Activated CD4-positive, alpha-beta memory T cell treated with anti-CD3 and anti-CD28 coated beads, Interleukin-2, amount 10 ng/mL, durations not matched to agents 7 days and 5 days (primary cell): ENCODE measurements around the gene FAM193A. TPM values are rescaled to one million over a fixed set of nuclear protein-coding genes. Genes with fewer than 3 reads are reported as not detected.
"Not testable (repeated sequence)": the region's sequence is repeated elsewhere in the genome, so short reads cannot be mapped to it uniquely, and the experiment has no call there.

Source experiments
- CTCF ChIA-PET: fragments of 350-600 bp; sonication (Branson Sonifier 250); formaldehyde crosslinking; loops from one replicate; lab custom pipeline; 2021; ENCODE audit warnings: antibody characterized with exemption, inconsistent platforms; lab: Charles Lee
- POLR2A ChIA-PET: fragments of 350-600 bp; sonication (Branson Sonifier 250); formaldehyde crosslinking; loops from one replicate; lab custom pipeline; 2021; ENCODE audit warnings: antibody characterized with exemption; lab: Charles Lee
- DNase-seq: peaks from one replicate; pipeline ENCODE4 v3.0.0-alpha.2; 2020
- H3K27ac Mint-ChIP-seq: one replicate; pipeline ENCODE4 v1.8.0; 2021; ENCODE audit warnings: mild to moderate bottlenecking, mixed read lengths
- H3K27me3 Mint-ChIP-seq: one replicate; pipeline ENCODE4 v1.8.0; 2021; ENCODE audit warnings: mixed read lengths
- H3K36me3 Mint-ChIP-seq: one replicate; pipeline ENCODE4 v1.8.0; 2021; ENCODE audit warnings: low read depth, mixed read lengths
- H3K4me1 Mint-ChIP-seq: one replicate; pipeline ENCODE4 v1.8.0; 2021; ENCODE audit warnings: mixed read lengths
- H3K4me3 Mint-ChIP-seq: one replicate; pipeline ENCODE4 v1.8.0; 2021; ENCODE audit warnings: mild to moderate bottlenecking, mixed read lengths
- H3K9me3 Mint-ChIP-seq: one replicate; pipeline ENCODE4 v1.8.0; 2021; ENCODE audit warnings: mixed read lengths
- total RNA-seq, 2 experiments: library from RNA; stranded (reverse); gene quantifications; one replicate each; pipeline ENCODE4 v1.2.3, GENCODE V29; 2021

The FAM193A gene
- total RNA-seq, 2 experiments from 2014 or later = 27.4 to 27.9 TPM

GRCh38 chr4:2507259-2507658, 29.2 kb upstream of the FAM193A start:
- ChIA-PET POLR2A (interaction anchor here (1.4 kb wide), 1 partner anchor 37 kb away, joined by 5 read pairs; no protein-coding TSS in a partner anchor), CTCF (interaction anchor here (0.9 to 1.9 kb wide), 2 partner anchors 38 to 287 kb away, joined by 3 to 5 read pairs; no protein-coding TSS in a partner anchor)
- DNase-seq = no peak
- H3K27ac Mint-ChIP-seq = no peak overlapping the region
- H3K4me1 Mint-ChIP-seq = peaks cover 24% of the 10 kb centered on the region
- no peak overlapping the region for H3K4me3 Mint-ChIP-seq
- H3K27me3 Mint-ChIP-seq = no peaks in the 10 kb centered on the region
- no peaks in the 10 kb centered on the region for H3K9me3 Mint-ChIP-seq
- H3K36me3 Mint-ChIP-seq = peaks cover 65% of the 10 kb centered on the region

- Mint-ChIP-seq H3K36me3 (peaks cover 66% of the 10 kb centered on the region), H3K4me3 (no peak overlapping the region), H3K27ac (no peak overlapping the region), H3K27me3 (no peaks in the 10 kb centered on the region), H3K9me3 (no peaks in the 10 kb centered on the region), H3K4me1 (peaks cover 24% of the 10 kb centered on the region)
- ChIA-PET POLR2A (interaction anchor here (0.6 to 1.4 kb wide), 2 partner anchors 18 to 38 kb away, joined by 3 to 5 read pairs; no protein-coding TSS in a partner anchor), CTCF (interaction anchor here (0.9 to 1.9 kb wide), 2 partner anchors 38 to 288 kb away, joined by 3 to 5 read pairs; no protein-coding TSS in a partner anchor)
- DNase-seq = no peak
Observed at GRCh38 chr4:2507855-2508254, 28.6 kb upstream of the FAM193A start.

- Mint-ChIP-seq H3K36me3 (peaks cover 73% of the 10 kb centered on the region), H3K4me3 (no peak overlapping the region), H3K4me1 (peaks cover 24% of the 10 kb centered on the region), H3K9me3 (no peaks in the 10 kb centered on the region), H3K27ac (peak overlapping the region; percentile 61), H3K27me3 (no peaks in the 10 kb centered on the region)
- ChIA-PET POLR2A (interaction anchor here (1.0 kb wide), 1 partner anchor 13 kb away, joined by 3 read pairs; no protein-coding TSS in a partner anchor), CTCF (no interaction called here)
- no peak for DNase-seq
Observed at GRCh38 chr4:2510351-2511259, 25.8 kb upstream of the FAM193A start.

GRCh38 chr4:2511645-2512131, 24.8 kb upstream of the FAM193A start:
- Mint-ChIP-seq H3K27me3 (no peaks in the 10 kb centered on the region), H3K27ac (peak overlapping the region; percentile 85), H3K9me3 (no peaks in the 10 kb centered on the region), H3K4me1 (peaks cover 24% of the 10 kb centered on the region), H3K4me3 (no peak overlapping the region), H3K36me3 (peaks cover 74% of the 10 kb centered on the region)
- ChIA-PET POLR2A (no interaction called here), CTCF (no interaction called here)
- peak; percentile 28 for DNase-seq

- no peak for DNase-seq
- H3K9me3 Mint-ChIP-seq = no peaks in the 10 kb centered on the region
- POLR2A ChIA-PET = no interaction called here
- peaks cover 69% of the 10 kb centered on the region for H3K36me3 Mint-ChIP-seq
- H3K4me1 Mint-ChIP-seq = peaks cover 24% of the 10 kb centered on the region
- no peak overlapping the region for H3K4me3 Mint-ChIP-seq
- peak overlapping the region; percentile 85 for H3K27ac Mint-ChIP-seq
- no peaks in the 10 kb centered on the region for H3K27me3 Mint-ChIP-seq
- CTCF ChIA-PET = no interaction called here
Observed at GRCh38 chr4:2512396-2513135, 23.9 kb upstream of the FAM193A start.

- peaks cover 23% of the 10 kb centered on the region for H3K4me1 Mint-ChIP-seq
- H3K27ac Mint-ChIP-seq, H3K4me3 Mint-ChIP-seq, H3K27me3 Mint-ChIP-seq, POLR2A ChIA-PET, H3K9me3 Mint-ChIP-seq, DNase-seq, CTCF ChIA-PET: not testable (repeated sequence)
- peaks cover 62% of the 10 kb centered on the region for H3K36me3 Mint-ChIP-seq
Observed at GRCh38 chr4:2514193-2514592, 22.3 kb upstream of the FAM193A start.

- Mint-ChIP-seq H3K4me1 (peaks cover 19% of the 10 kb centered on the region), H3K36me3 (peaks cover 55% of the 10 kb centered on the region)
- POLR2A ChIA-PET, CTCF ChIA-PET, H3K27ac Mint-ChIP-seq, H3K4me3 Mint-ChIP-seq, H3K9me3 Mint-ChIP-seq, H3K27me3 Mint-ChIP-seq, DNase-seq: not testable (repeated sequence)
Observed at GRCh38 chr4:2514944-2515343, 21.5 kb upstream of the FAM193A start.

- DNase-seq = no peak
- POLR2A ChIA-PET = no interaction called here
- H3K27ac Mint-ChIP-seq = no peak overlapping the region
- CTCF ChIA-PET = interaction anchor here (0.6 kb wide), 1 partner anchor 10 kb away, joined by 3 read pairs; no protein-coding TSS in a partner anchor
- H3K27me3 Mint-ChIP-seq = no peaks in the 10 kb centered on the region
- H3K9me3 Mint-ChIP-seq = no peaks in the 10 kb centered on the region
- peaks cover 8% of the 10 kb centered on the region for H3K4me1 Mint-ChIP-seq
- peaks cover 48% of the 10 kb centered on the region for H3K36me3 Mint-ChIP-seq
- H3K4me3 Mint-ChIP-seq = no peak overlapping the region
Observed at GRCh38 chr4:2515830-2516550, 20.5 kb upstream of the FAM193A start.

- H3K27ac Mint-ChIP-seq = no peak overlapping the region
- H3K36me3 Mint-ChIP-seq = peaks cover 47% of the 10 kb centered on the region
Observed at GRCh38 chr4:2516635-2517034, 19.8 kb upstream of the FAM193A start.

GRCh38 chr4:2526559-2526958, 9.9 kb upstream of the FAM193A start:
- Mint-ChIP-seq H3K27ac (no peak overlapping the region), H3K4me1 (no peaks in the 10 kb centered on the region), H3K36me3 (no peaks in the 10 kb centered on the region), H3K27me3 (no peaks in the 10 kb centered on the region), H3K9me3 (no peaks in the 10 kb centered on the region), H3K4me3 (no peak overlapping the region)
- no peak for DNase-seq
- ChIA-PET CTCF (no interaction called here), POLR2A (interaction anchor here (0.6 to 1.5 kb wide), 2 partner anchors 9 to 639 kb away, joined by 3 to 7 read pairs; partner anchors contain the start of gene FAM193A)

More at GRCh38 chr4:2516635-2517034, 19.8 kb upstream of the FAM193A start:
- Mint-ChIP-seq H3K4me3 (no peak overlapping the region), H3K9me3 (no peaks in the 10 kb centered on the region), H3K4me1 (peaks cover 6% of the 10 kb centered on the region), H3K27me3 (no peaks in the 10 kb centered on the region)
- no peak for DNase-seq
- POLR2A ChIA-PET = no interaction called here
- CTCF ChIA-PET = interaction anchor here (0.6 kb wide), 1 partner anchor 9 kb away, joined by 3 read pairs; no protein-coding TSS in a partner anchor

- Mint-ChIP-seq H3K27me3 (no peaks in the 10 kb centered on the region), H3K27ac (peak overlapping the region; percentile 75), H3K4me3 (peak overlapping the region; percentile 91), H3K36me3 (peaks cover 7% of the 10 kb centered on the region), H3K4me1 (peaks cover 19% of the 10 kb centered on the region), H3K9me3 (no peaks in the 10 kb centered on the region)
- POLR2A ChIA-PET = interaction anchor here (0.7 to 4.1 kb wide), 6 partner anchors 8 to 294 kb away, joined by 3 to 55 read pairs (median 8); partner anchors contain the start of genes CFAP99, RNF4 and ZFYVE28
- DNase-seq = no peak
- CTCF ChIA-PET = interaction anchor here (0.6 to 0.9 kb wide), 2 partner anchors 14 to 298 kb away, joined by 3 to 4 read pairs; no protein-coding TSS in a partner anchor
Observed at GRCh38 chr4:2534904-2535375, 1.5 kb upstream of the FAM193A start.
